SK-N-SH (cell line): ENCODE measurements around the gene UQCRC1. TPM values are rescaled to one million over a fixed set of nuclear protein-coding genes. Genes with fewer than 3 reads are reported as not detected.

Source experiments
- EP300 ChIP-seq, 2 experiments: IDR thresholded peaks; 2 replicates each; pipeline versions ENCODE4 v1.4.0 to v1.6.1; 2012; ENCODE audit warnings: borderline replicate concordance in 1 of 2, low read depth in 1 of 2, low read length in 1 of 2
- EZH2phosphoT487 ChIP-seq: fragments of 200-600 bp; sonication (generic); IDR thresholded peaks from 2 replicates; pipeline ENCODE4 v1.6.1; 2017; ENCODE audit warnings: low read depth, mixed run types, mild to moderate bottlenecking, antibody characterized with exemption, moderate library complexity, borderline replicate concordance
- FOXM1 ChIP-seq: IDR thresholded peaks from 2 replicates; pipeline ENCODE4 v1.4.0; 2012; ENCODE audit warnings: low read depth, mild to moderate bottlenecking
- GATA2 ChIP-seq: sonication (generic); formaldehyde crosslinking; IDR thresholded peaks from 2 replicates; pipeline ENCODE4 v1.5.0; 2020; ENCODE audit warnings: mild to moderate bottlenecking, missing genetic modification reagents
- JUND ChIP-seq: IDR thresholded peaks from 2 replicates; pipeline ENCODE4 v1.4.0; 2012
- MEF2A ChIP-seq: IDR thresholded peaks from 2 replicates; pipeline ENCODE4 v1.4.0; 2012; ENCODE audit warnings: low read depth, borderline replicate concordance
- NFIC ChIP-seq: IDR thresholded peaks from 2 replicates; pipeline ENCODE4 v1.4.0; 2012; ENCODE audit warnings: borderline replicate concordance
- RCOR1 ChIP-seq: fragments of 150-350 bp; IDR thresholded peaks from 2 replicates; pipeline ENCODE4 v1.6.1; 2017; ENCODE audit warnings: antibody characterized with exemption, low read length
- RXRA ChIP-seq: IDR thresholded peaks from 2 replicates; pipeline ENCODE4 v1.4.0; 2012; ENCODE audit warnings: low read depth, mild to moderate bottlenecking, borderline replicate concordance
- TAF1 ChIP-seq: IDR thresholded peaks from 2 replicates; pipeline ENCODE4 v1.6.1; 2012; ENCODE audit warnings: low read depth, mild to moderate bottlenecking, low read length, moderate library complexity, borderline replicate concordance
- TCF12 ChIP-seq: IDR thresholded peaks from 2 replicates; pipeline ENCODE4 v1.4.0; 2012
- TEAD4 ChIP-seq: IDR thresholded peaks from 2 replicates; pipeline ENCODE4 v1.4.0; 2012; ENCODE audit warnings: mild to moderate bottlenecking, borderline replicate concordance; ENCODE audit not compliant: insufficient read depth
- YY1 ChIP-seq: IDR thresholded peaks from 2 replicates; pipeline ENCODE4 v1.4.0; 2012; ENCODE audit warnings: low read depth, mild to moderate bottlenecking
- polyA plus RNA-seq, 3 experiments: library from polyadenylated mRNA; depleted of rRNA; stranded (reverse); fragments of >200 nt; gene quantifications; 2 replicates each; pipeline ENCODE4 v1.2.3, GENCODE V29; 2012
- TF ChIP-seq, protein P1 (sequence below): IDR thresholded peaks from 2 replicates; pipeline ENCODE4 v1.4.0; 2012; ENCODE audit warnings: low read depth
- TF ChIP-seq, protein P2 (sequence below): IDR thresholded peaks from 2 replicates; pipeline ENCODE4 v1.4.0; 2012; ENCODE audit warnings: low read depth, borderline replicate concordance
- TF ChIP-seq, protein P3 (sequence below): IDR thresholded peaks from 2 replicates; pipeline ENCODE4 v1.4.0; 2012; ENCODE audit warnings: low read depth, borderline replicate concordance
- TF ChIP-seq, protein P4 (sequence below): fragments of 200-600 bp; sonication (generic); IDR thresholded peaks from 2 replicates; pipeline ENCODE4 v1.6.1; 2017; ENCODE audit warnings: antibody characterized with exemption, mild to moderate bottlenecking, moderate library complexity
- TF ChIP-seq, protein P5 (sequence below): IDR thresholded peaks from 2 replicates; pipeline ENCODE4; 2012
- TF ChIP-seq, protein P6 (sequence below): fragments of 150-350 bp; IDR thresholded peaks from 2 replicates; pipeline ENCODE4 v1.6.1; 2017; ENCODE audit warnings: antibody characterized with exemption, low read length, low read depth, borderline replicate concordance

UQCRC1 gene
- polyA plus RNA-seq, 1 of the 3 experiments (the other 2 are of a cell fraction) = 284 TPM

DNA sequence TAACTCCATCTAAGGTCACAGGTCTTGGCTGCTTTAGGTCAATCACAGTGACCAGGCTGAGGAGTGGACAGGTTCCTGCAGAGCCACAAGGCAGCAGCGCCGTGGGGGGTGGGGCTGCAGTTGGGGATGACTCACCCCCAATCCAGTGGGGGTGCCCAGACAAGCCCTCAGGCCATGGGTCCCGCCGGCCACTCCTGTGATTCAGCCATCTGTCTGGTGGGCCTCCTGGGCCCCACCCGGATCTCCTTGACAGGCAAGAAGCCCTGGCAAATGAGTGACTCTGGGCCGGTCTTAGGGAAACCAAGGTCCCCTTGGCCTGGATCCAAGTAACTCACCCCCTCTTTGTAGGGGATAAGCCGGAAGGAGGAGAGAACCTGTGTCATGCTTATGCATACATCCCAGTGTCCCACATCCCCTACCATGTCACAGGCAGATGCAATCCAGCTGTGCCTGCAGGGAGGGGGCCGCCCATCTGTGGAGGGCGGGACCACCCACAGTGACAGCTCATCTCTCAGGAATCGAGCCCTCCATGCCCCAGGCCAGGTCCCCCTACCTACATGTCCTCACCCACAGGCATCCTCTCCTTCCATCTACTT is 13.8 kb downstream of the UQCRC1 start (continued):
- TF ChIP-seq TAF1 (no peak), TCF12 (peak; percentile 49), GATA2 (CRISPR knock-in tag) (no peak), TEAD4 (no peak), YY1 (no peak; the same call in 1 of the 2 replicates), FOXM1 (no peak), EZH2phosphoT487 (no peak), NFIC (peak; percentile 69), RCOR1 (no peak), MEF2A (no peak; the same call in 1 of the 2 replicates), RXRA (no peak; the same call in 1 of the 2 replicates), JUND (no peak; the same call in 1 of the 2 replicates), EP300 (IDR thresholded peaks at IDR 0.05; ENCODE audit: borderline replicate concordance in 1 of 2, low read depth in 1 of 2, low read length in 1 of 2) (0 out of 4 replicates have a peak, but pooled peaks of 1 of the 2 experiments have one; percentile 8)
- TF ChIP-seq, protein P1, sequence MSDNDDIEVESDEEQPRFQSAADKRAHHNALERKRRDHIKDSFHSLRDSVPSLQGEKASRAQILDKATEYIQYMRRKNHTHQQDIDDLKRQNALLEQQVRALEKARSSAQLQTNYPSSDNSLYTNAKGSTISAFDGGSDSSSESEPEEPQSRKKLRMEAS = peak; percentile 38; the same call in 1 of the 2 replicates
- TF ChIP-seq, protein P2, sequence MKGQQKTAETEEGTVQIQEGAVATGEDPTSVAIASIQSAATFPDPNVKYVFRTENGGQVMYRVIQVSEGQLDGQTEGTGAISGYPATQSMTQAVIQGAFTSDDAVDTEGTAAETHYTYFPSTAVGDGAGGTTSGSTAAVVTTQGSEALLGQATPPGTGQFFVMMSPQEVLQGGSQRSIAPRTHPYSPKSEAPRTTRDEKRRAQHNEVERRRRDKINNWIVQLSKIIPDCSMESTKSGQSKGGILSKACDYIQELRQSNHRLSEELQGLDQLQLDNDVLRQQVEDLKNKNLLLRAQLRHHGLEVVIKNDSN = no peak
- TF ChIP-seq, protein P3, sequence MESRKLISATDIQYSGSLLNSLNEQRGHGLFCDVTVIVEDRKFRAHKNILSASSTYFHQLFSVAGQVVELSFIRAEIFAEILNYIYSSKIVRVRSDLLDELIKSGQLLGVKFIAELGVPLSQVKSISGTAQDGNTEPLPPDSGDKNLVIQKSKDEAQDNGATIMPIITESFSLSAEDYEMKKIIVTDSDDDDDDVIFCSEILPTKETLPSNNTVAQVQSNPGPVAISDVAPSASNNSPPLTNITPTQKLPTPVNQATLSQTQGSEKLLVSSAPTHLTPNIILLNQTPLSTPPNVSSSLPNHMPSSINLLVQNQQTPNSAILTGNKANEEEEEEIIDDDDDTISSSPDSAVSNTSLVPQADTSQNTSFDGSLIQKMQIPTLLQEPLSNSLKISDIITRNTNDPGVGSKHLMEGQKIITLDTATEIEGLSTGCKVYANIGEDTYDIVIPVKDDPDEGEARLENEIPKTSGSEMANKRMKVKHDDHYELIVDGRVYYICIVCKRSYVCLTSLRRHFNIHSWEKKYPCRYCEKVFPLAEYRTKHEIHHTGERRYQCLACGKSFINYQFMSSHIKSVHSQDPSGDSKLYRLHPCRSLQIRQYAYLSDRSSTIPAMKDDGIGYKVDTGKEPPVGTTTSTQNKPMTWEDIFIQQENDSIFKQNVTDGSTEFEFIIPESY = no peak
- TF ChIP-seq, protein P4, sequence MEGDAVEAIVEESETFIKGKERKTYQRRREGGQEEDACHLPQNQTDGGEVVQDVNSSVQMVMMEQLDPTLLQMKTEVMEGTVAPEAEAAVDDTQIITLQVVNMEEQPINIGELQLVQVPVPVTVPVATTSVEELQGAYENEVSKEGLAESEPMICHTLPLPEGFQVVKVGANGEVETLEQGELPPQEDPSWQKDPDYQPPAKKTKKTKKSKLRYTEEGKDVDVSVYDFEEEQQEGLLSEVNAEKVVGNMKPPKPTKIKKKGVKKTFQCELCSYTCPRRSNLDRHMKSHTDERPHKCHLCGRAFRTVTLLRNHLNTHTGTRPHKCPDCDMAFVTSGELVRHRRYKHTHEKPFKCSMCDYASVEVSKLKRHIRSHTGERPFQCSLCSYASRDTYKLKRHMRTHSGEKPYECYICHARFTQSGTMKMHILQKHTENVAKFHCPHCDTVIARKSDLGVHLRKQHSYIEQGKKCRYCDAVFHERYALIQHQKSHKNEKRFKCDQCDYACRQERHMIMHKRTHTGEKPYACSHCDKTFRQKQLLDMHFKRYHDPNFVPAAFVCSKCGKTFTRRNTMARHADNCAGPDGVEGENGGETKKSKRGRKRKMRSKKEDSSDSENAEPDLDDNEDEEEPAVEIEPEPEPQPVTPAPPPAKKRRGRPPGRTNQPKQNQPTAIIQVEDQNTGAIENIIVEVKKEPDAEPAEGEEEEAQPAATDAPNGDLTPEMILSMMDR = no peak
- TF ChIP-seq, protein P5, sequence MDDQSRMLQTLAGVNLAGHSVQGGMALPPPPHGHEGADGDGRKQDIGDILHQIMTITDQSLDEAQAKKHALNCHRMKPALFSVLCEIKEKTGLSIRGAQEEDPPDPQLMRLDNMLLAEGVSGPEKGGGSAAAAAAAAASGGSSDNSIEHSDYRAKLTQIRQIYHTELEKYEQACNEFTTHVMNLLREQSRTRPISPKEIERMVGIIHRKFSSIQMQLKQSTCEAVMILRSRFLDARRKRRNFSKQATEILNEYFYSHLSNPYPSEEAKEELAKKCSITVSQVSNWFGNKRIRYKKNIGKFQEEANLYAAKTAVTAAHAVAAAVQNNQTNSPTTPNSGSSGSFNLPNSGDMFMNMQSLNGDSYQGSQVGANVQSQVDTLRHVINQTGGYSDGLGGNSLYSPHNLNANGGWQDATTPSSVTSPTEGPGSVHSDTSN = peak; percentile 65
- TF ChIP-seq, protein P6, sequence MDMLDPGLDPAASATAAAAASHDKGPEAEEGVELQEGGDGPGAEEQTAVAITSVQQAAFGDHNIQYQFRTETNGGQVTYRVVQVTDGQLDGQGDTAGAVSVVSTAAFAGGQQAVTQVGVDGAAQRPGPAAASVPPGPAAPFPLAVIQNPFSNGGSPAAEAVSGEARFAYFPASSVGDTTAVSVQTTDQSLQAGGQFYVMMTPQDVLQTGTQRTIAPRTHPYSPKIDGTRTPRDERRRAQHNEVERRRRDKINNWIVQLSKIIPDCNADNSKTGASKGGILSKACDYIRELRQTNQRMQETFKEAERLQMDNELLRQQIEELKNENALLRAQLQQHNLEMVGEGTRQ = no peak
